ENCODE results near the gene LITAF. TPM values are rescaled to one million over a fixed set of nuclear protein-coding genes. Genes with fewer than 3 reads are reported as not detected.

The LITAF gene
- total RNA-seq: 10 to 100 TPM; 54.8 to 73.0 (median 65.3) TPM

DNA sequence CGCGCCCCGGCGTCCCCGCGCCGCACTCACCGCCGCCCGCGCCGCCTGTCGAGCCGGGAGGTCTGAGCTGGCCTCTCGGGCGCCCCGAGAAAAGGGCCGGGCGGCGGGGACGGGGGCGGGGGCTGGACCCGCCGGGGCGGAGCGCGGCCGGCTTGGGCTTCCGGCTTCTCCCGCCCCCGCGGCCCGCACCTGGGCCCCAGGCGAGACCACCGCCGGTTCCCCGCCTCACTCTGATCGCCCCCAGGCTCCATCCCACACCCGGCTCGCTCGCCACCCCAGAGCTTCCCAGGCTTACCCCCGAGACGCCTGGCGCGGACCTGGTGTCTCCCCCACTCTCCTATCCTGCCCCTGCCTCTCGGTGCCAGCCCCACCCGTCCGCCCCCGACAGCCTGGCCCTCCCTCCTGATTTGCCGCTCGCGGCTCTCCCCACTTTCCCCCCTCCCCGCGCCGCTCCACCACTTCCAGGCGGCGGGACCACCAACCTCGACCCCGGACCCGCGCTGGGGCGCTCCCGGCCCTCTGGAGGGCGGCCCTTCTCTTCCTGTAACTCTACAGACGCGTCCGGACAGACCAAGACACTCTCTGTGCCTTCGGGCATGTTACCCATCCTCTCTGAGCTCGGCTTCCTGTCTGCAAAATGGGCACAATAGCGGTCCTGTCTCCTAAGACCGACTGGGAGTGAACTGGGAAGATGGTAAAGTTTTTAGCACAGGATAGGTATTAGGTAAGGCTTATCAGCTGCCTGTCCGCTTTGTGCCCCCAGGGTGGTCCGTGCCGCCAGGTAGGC, at the start of gene LITAF:
Gene LITAF, minus strand, starts transcription at position 64 of the 787 bp plus-strand sequence. CDS start 30,189 bp downstream, outside the sequence.
- DNase-seq (ENCODE audit: low spot score in 2 of 2): peak; percentile 45 to 53
- Histone ChIP-seq H3K4me1 (peaks cover 0 to 52% (median 22%) of the 10 kb centered on the region in 4 donors), H3K36me3 (no peaks in the 10 kb centered on the region), H3K9me3 (peaks cover 0 to 5% (median 0%) of the 10 kb centered on the region in 4 donors), H3K27ac (peak within 1 kb of the TSS; percentile 96 to 99 (median 98)), H3K27me3 (no peaks in the 10 kb centered on the region), H3K4me3 (peak within 1 kb of the TSS; percentile 77 to 91 (median 82))
- 6% methylated on average over 54 to 62 of the region's 74 CpGs for WGBS, 2 donors
- peak; percentile 24 to 74 for TF ChIP-seq POLR2A (IDR thresholded peaks at IDR 0.05)
- TF ChIP-seq, protein P1, sequence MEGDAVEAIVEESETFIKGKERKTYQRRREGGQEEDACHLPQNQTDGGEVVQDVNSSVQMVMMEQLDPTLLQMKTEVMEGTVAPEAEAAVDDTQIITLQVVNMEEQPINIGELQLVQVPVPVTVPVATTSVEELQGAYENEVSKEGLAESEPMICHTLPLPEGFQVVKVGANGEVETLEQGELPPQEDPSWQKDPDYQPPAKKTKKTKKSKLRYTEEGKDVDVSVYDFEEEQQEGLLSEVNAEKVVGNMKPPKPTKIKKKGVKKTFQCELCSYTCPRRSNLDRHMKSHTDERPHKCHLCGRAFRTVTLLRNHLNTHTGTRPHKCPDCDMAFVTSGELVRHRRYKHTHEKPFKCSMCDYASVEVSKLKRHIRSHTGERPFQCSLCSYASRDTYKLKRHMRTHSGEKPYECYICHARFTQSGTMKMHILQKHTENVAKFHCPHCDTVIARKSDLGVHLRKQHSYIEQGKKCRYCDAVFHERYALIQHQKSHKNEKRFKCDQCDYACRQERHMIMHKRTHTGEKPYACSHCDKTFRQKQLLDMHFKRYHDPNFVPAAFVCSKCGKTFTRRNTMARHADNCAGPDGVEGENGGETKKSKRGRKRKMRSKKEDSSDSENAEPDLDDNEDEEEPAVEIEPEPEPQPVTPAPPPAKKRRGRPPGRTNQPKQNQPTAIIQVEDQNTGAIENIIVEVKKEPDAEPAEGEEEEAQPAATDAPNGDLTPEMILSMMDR (IDR thresholded peaks at IDR 0.05): peak in 1 of 5 experiments; percentile 31
- peak in 1 of 2 donors; percentile 13 for TF ChIP-seq EP300 (IDR thresholded peaks at IDR 0.05)

DNA sequence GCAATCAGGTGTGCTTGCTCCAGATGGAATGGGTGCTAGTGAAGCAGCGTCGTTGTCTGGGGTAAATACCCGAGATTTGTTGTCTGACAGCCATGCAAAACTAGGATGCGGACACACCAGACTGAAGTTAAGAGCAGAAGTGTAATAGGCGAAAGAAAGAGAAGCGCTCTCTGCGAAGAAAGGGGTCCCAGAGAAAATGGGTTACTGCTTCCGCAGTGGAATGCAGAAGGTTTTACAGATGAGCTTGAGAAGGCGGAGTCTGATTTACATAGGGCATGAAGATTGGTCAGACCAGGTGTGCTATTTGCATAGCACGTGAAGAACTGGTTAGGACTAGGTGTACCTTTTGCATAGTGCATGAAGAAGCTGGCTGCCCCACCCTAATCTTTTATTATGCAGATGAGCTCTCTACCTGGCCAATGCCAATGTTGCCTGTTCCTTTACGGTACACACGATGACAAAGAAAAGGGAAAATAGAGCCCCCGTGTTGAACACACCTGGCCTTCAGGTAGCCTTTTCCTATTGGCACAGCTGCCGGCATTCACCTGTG, 49.5 kb upstream of the LITAF start:
- no peak overlapping the region for H3K4me3 ChIP-seq
- H3K27me3 ChIP-seq: no peaks in the 10 kb centered on the region
- DNase-seq (ENCODE audit: low spot score in 2 of 2): no peak
- no peaks in the 10 kb centered on the region for H3K36me3 ChIP-seq
- 65 to 72% methylated on average over 14 of the region's 14 CpGs for WGBS, 2 donors
- peaks cover 0 to 58% (median 39%) of the 10 kb centered on the region in 4 donors for H3K4me1 ChIP-seq
- H3K9me3 ChIP-seq: no peaks in the 10 kb centered on the region
- TF ChIP-seq EP300 (IDR thresholded peaks at IDR 0.05): no peak
- TF ChIP-seq POLR2A (IDR thresholded peaks at IDR 0.05): no peak
- TF ChIP-seq, protein P1 (IDR thresholded peaks at IDR 0.05): no peak
- H3K27ac ChIP-seq: peak overlapping the region in 1 of 4 donors; percentile 94

DNA sequence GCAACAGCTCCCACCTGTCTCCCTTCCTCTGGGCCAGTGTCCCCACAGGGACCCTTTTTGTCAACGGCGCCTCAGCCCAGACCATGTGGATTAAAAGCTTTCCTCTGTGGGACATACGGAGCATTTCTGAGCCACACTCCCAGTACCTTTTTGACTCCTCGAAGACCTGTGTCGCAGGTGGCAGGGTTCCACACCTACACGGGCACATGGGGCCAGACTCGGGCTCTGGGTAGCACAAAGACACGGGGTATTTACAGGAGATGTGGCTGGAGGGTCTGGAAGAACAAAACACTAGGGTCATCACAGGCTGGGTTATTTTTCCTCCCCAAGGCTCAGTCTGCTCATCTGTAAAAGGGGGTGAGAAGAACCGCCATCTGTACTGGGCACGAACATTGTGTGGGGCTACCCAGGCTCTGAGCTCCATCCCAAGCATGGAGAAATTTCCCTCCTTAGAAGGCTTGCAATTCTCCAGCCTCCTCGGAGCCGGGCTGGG, 49.0 kb upstream of the LITAF start:
- 88 to 90% methylated on average over 9 to 12 of the region's 12 CpGs for WGBS, 2 donors

DNA sequence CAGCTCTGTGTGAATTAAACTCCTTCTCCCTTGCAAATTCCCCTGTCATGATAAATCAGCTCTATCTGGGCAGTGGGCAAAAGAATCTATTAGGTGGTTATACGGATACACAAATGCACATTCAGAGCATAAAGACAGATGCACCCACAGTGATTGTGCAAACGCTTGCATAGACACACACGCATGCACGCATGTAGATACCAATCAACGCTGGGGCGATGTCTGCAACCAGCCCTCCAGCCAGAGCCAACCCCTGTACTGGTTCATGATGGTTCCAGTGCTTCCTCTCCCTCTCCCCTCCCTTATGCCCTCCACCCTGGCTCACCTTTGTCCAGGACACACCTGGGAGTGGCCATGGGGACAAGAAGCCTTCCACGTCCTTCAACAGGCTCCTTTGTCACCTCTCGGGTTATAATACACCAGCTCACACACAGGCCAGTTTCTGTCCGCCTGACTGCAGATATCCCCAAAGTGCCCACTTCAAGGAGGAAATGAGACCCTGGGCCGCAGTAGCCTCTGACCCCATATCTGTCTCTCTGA, 48.5 kb upstream of the LITAF start:
- Histone ChIP-seq H3K36me3 (no peaks in the 10 kb centered on the region), H3K9me3 (no peaks in the 10 kb centered on the region), H3K4me3 (no peak overlapping the region), H3K27me3 (no peaks in the 10 kb centered on the region), H3K27ac (peak overlapping the region in 3 of 4 donors; percentile 46 to 96 (median 94)), H3K4me1 (peaks cover 0 to 56% (median 32%) of the 10 kb centered on the region in 4 donors)
- no peak for DNase-seq (ENCODE audit: low spot score in 2 of 2)
- 81 to 82% methylated on average over 10 of the region's 10 CpGs for WGBS, 2 donors
- TF ChIP-seq, protein P1 (IDR thresholded peaks at IDR 0.05): no peak
- no peak for TF ChIP-seq EP300 (IDR thresholded peaks at IDR 0.05)

More for the DNA sequence above, 49.0 kb upstream of the LITAF start:
- Histone ChIP-seq H3K27ac (peak overlapping the region in 3 of 4 donors; percentile 46 to 96 (median 94)), H3K4me3 (no peak overlapping the region), H3K36me3 (no peaks in the 10 kb centered on the region), H3K9me3 (no peaks in the 10 kb centered on the region), H3K27me3 (no peaks in the 10 kb centered on the region), H3K4me1 (peaks cover 0 to 58% (median 34%) of the 10 kb centered on the region in 4 donors)
- no peak for DNase-seq (ENCODE audit: low spot score in 2 of 2)
- TF ChIP-seq POLR2A (IDR thresholded peaks at IDR 0.05) (no peak), EP300 (IDR thresholded peaks at IDR 0.05) (no peak)
- TF ChIP-seq, protein P1 (IDR thresholded peaks at IDR 0.05): no peak
